ENCODE measurements around the gene FST.

The FST gene

GRCh38 chr5:53487436-53487835 is 7.0 kb downstream of the FST start:
- no peak for DNase-seq (ENCODE audit: low read depth)
- H3K4me3 ChIP-seq (ENCODE audit: low read depth, low read length) = no peak overlapping the region
- TF ChIP-seq CTCF (IDR thresholded peaks at IDR 0.05; ENCODE audit: insufficient read depth, low read depth, low read length, missing control alignments) = no peak

- H3K4me3 ChIP-seq (ENCODE audit: low read depth, low read length) = no peak overlapping the region
- DNase-seq (ENCODE audit: low read depth) = no peak
- TF ChIP-seq CTCF (IDR thresholded peaks at IDR 0.05; ENCODE audit: insufficient read depth, low read depth, low read length, missing control alignments) = no peak
Measured at GRCh38 chr5:53488195-53488722, 7.8 kb downstream of the FST start.

- TF ChIP-seq CTCF (IDR thresholded peaks at IDR 0.05; ENCODE audit: insufficient read depth, low read depth, low read length, missing control alignments) = no peak
- DNase-seq (ENCODE audit: low read depth) = no peak
- H3K4me3 ChIP-seq (ENCODE audit: low read depth, low read length) = no peak overlapping the region
Measured at GRCh38 chr5:53490747-53491146, 10.3 kb downstream of the FST start.

- TF ChIP-seq CTCF (IDR thresholded peaks at IDR 0.05; ENCODE audit: insufficient read depth, low read depth, low read length, missing control alignments) = no peak
- no peak for DNase-seq (ENCODE audit: low read depth)
- no peak overlapping the region for H3K4me3 ChIP-seq (ENCODE audit: low read depth, low read length)
Measured at GRCh38 chr5:53501054-53501453, 20.6 kb downstream of the FST start.

- no peak for DNase-seq (ENCODE audit: low read depth)
- no peak overlapping the region for H3K4me3 ChIP-seq (ENCODE audit: low read depth, low read length)
- no peak for TF ChIP-seq CTCF (IDR thresholded peaks at IDR 0.05; ENCODE audit: insufficient read depth, low read depth, low read length, missing control alignments)
Measured at GRCh38 chr5:53503562-53504218, 23.3 kb downstream of the FST start.

- no peak for DNase-seq (ENCODE audit: low read depth)
- no peak overlapping the region for H3K4me3 ChIP-seq (ENCODE audit: low read depth, low read length)
- TF ChIP-seq CTCF (IDR thresholded peaks at IDR 0.05; ENCODE audit: insufficient read depth, low read depth, low read length, missing control alignments) = no peak
Measured at GRCh38 chr5:53507013-53507412, 26.6 kb downstream of the FST start.

GRCh38 chr5:53508125-53508524 is 27.7 kb downstream of the FST start:
- no peak overlapping the region for H3K4me3 ChIP-seq (ENCODE audit: low read depth, low read length)
- TF ChIP-seq CTCF (IDR thresholded peaks at IDR 0.05; ENCODE audit: insufficient read depth, low read depth, low read length, missing control alignments) = no peak
- no peak for DNase-seq (ENCODE audit: low read depth)

Measured in GM12865 (cell line).